NCI-H146 (cell line): ENCODE data around the gene NME4.
"Not testable (repeated sequence)": the region's sequence is repeated elsewhere in the genome, so short reads cannot be mapped to it uniquely, and the experiment has no call there.

ENCODE experiments used
- DNase-seq: peaks from one replicate; lab custom pipeline; 2025; lab: John Stamatoyannopoulos, UW

NME4 gene

DNA sequence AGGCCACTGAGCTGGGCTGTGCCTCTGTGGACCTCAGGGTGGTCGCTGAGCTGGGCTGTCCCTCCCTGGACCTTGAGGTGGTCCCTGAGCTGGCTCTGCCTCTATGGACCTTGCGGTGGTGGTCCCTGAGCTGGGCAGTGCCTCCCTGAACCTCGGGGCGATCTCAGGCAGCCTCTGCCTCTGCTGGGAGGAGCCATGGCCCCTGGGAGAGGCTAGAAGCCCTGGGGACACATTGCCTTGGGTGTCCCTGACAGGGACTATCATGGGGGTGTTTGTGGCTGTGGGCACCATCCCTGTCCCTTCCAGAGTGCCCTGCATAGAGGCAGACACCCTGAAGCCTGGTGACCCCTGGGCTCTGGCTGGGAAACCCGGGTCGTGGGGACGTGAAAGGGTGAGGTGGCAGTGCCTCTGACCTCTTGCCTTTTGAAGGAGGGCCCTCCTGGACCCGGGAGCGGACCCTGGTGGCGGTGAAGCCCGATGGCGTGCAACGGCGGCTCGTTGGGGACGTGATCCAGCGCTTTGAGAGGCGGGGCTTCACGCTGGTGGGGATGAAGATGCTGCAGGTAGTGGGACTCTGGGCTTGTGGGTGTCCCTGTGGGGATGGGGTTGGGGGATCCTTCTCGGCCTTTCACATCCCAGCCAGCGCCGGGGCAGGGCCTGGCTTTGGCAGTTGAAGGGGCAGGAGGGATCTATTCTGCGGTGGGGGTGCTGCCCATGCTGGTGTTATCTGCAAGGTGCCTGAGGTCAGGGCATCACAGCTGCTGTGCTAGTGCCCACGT lies 1.8 kb downstream of the NME4 start:
- DNase-seq: no peak

DNA sequence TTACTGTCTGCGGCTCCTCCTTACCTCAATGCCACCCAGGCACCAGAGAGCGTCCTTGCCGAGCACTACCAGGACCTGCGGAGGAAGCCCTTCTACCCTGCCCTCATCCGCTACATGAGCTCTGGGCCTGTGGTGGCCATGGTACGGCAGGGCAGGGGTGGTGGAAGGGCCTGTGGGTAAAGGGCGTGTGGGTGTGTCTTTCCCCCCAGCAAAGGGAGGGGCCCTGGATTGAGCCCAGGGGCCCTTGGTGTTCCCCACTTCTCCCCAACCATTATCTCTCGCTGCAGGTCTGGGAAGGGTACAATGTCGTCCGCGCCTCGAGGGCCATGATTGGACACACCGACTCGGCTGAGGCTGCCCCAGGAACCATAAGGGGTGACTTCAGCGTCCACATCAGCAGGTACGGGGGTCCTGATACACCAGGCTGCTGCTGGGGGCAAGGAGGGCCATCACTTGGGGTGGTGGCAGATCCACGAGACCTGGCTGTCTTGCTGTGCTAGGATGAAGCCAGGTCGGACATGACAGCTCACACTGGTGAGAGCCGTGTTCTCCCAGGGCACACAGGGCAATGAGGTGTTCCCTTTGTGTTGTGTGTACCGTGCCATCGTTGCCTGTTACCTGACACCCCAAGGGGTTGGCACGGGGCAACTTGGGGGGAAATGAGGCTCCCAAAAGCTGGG lies 2.5 kb downstream of the NME4 start:
- DNase-seq: no peak

DNA sequence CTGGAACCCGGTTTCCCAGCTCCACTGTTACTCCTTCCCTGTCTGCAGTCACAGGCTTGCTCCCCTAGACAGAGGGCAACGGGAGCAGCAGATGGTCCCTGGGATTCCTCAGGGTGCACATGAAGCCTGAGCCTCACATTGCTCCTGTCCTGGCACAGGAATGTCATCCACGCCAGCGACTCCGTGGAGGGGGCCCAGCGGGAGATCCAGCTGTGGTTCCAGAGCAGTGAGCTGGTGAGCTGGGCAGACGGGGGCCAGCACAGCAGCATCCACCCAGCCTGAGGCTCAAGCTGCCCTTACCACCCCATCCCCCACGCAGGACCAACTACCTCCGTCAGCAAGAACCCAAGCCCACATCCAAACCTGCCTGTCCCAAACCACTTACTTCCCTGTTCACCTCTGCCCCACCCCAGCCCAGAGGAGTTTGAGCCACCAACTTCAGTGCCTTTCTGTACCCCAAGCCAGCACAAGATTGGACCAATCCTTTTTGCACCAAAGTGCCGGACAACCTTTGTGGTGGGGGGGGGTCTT lies 3.1 kb downstream of the NME4 start:
- no peak for DNase-seq

DNA sequence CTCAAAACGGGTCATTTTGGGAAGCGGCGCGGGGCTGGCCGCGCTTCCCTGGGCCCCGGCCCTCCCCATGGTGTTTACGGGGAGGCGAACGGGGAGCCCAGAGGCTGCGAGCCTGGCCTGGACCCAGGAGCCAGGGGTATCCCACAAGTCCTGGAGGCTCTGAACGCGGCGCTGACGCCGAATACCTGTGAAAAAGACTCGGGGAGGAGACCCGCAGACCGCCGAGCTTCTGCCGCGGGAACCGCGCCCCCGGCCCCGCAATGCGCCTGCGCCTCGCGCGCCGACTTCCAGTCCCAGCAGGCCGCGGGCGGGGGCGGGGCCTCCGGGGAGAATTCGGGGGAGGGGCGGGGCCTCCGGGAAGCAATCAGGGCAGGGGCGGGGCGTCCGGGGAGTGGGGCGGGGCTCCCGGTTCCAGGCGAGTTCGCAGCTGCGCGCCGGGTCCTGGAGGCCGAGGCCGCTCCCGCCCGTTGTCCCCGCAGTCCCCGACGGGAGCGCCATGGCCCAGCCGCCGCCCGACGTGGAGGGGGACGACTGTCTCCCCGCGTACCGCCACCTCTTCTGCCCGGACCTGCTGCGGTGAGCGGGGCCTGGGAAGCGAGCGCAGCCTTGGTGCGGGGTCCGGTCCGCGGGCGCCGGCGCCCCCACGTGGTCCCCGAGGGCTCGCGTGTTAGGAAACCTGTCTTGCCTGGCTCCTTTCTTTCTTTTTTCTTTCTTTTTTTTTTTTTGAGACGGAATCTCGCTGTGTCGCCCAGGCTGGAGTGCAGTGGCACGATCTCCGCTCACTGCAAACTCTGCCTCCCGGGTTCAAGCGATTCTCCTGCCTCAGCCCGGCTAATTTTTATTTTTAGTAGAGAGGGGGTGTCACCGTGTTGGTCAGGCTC lies 4.7 kb downstream of the NME4 start, which contains the start of gene DECR2:
DECR2 (plus strand) TSS at position 418 of the 881 bp plus-strand sequence; CDS start at position 497, 79 bp downstream.
- peak; percentile 94 for DNase-seq

DNA sequence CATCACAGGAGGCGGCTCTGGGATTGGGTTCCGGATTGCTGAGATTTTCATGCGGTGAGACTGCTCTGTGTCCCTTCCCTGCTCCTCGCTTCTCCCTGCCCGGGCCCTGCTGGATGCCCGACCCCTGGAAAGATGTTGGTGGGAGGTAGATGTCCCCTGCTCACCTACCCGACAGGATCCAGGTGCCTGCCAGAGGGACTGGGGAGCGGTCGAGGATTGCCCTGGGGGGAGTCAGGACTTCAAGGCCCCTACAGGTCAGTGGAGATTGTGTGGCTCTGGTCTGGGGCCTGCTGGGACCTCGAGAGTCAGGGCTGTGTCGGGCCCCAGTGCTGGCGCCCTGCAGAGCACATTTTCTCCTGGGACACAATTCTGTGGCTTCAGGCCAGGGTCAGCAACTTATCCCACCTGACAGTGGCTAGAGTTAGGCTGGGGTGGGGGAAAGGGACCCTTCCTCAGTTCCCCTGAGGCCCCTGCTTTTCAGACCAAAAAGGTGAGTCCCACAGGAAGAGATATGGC lies 8.0 kb downstream of the NME4 start:
- DNase-seq: no peak

DNA sequence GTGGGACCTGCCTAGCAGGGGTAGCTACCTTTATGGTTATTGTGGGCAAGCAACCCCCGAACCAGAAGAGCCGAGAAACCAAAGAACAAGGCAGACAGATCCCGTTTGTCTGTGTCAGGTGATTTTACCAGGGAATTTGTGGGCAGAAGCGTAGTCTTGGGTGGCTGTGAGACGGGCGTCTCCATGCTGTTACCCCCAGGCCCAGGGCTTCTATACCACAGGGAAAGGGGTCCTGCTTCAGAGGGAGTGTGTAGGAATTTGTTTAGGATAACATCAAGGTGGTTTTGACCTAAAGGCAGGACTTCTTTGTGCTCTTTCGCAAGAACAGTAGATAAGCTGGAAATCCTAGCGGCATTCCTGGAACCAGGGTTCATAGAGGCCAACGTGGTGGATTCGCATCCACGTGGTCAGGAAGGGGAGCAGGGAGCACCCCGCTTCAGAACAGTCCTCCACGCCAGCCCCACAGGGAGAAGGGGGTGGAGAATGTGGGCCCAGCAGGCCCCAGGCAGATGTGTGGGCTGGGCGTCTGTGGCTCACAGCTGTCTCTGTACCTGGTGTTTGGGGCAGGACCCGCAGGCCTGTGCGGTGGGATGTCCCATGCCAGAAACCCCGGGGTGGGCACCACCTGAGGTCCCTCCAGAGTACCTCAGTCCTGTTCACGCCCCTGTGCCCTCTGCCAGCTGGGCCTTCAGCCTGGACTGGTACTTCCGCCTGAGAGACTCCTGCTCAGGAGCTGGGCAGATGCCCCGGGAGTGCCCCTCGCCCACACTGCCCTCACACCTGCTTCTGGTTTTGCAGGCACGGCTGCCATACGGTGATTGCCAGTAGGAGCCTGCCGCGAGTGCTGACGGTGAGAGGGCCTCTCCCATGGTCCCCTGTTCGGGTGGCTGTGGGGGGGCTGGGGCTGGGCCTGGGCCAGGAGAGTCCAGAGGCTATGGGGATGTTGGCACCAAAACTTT lies 8.8 kb downstream of the NME4 start:
- no peak for DNase-seq

DNA sequence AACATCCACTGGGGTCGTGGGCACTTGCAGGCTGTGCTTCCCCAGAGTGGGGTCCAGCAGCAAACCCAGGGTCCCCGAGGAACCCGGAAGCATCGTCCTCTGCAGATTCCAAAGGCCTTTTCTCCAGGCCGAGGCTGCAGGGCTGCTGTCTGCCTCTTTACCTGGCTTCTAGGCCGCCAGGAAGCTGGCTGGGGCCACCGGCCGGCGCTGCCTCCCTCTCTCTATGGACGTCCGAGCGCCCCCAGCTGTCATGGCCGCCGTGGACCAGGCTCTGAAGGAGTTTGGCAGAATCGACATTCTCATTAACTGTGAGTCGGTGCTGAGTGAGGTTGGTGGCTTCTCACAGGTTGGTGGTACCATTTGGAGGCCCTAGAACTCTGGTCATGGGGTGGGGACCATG lies 10.3 kb downstream of the NME4 start:
- no peak for DNase-seq

DNA sequence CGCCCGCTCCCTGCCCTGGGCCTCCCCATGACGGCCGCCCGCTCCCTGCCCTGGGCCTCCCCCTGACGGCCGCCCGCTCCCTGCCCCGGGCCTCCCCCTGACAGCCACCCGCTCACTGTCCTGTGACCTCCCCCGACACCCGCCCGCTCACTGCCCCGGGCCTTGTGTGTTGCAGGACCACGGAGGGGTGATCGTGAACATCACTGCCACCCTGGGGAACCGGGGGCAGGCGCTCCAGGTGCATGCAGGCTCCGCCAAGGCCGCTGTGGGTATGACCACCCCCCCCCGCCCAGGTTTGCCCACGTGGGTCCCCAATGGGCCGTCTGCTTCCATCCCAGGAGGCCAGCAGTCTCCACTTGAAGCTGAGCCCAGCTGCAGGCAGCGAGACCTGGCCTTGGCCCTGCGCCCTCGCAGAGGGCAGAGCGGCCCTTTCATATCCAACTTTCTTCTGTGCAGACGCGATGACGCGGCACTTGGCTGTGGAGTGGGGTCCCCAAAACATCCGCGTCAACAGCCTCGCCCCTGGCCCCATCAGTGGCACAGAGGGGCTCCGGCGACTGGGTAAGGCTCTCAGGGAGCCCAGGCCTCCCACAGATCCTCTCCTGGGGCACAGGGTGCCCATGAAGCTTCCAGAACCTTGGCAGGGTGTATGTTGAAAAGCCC lies 13.6 kb downstream of the NME4 start:
- no peak for DNase-seq

DNA sequence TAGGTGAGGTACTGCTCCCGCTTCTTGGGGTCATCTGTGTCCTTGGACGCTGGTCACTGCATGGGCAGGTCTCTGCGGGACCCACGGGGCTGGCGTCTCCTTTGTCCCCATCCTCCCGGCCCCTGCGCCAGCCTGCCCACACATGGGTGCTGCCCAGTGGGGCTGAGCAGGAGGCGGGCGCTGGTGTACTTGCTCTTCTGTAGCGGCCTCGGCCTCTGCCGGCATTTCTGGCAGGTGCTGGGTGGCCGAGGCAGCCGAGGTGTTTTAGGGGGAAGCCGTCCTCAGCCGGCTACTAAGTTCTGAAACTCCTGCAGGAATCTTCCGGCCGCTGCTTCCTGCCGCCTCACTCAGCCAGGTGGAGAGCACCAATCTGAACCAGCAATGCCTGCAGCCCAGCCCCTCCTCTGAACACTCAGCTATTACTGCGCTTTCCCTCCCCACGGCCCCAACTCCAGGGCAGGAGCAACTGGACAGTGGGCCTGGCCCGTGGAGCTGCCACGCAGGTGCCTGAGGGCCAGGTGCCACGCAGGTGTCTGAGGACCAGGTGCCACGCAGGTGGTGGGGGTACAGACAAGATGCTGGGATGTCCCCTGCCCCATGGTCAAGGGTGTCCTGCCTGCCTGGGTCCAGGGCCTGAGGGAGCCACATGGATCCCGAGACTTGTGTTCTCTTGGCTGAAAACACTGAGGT lies 14.7 kb downstream of the NME4 start:
- no peak for DNase-seq

DNA sequence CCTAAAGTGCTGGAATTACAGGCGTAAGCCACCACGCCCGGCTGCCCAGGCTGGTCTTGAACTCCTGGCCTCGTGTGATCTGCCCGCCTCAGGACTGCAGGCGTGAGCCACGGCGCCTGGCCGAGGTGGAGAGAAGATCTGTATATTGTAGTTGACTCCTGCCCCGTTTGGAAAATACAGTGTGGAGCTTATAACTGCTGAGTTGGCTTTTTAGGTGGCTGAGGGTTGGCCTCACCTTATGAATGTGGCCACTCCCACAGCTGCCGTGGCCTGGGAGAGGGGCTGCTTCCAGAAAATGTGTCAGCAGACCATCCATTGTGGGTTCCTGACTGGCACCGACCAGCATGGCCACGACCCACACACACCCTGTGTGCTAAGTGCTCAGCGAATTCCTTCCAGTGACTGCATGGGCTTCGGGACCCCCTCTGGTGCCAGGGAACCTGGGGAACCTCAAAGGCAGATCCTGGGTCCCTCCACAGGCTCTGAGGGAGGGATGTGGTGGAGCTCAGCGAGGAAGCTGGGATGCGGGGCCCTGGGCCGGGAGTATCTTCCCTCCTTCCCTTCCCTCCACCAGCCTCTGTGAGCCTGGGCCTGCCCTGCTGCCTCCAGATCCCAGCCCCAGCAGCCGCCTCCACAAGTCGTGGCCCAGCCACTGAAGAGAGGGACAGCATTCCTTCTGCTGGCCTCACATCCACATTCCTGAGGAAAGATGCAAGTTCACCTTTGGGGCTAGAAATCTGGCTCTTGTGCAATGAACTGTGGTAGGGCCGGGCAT lies 17.6 kb downstream of the NME4 start:
- no peak for DNase-seq

DNA sequence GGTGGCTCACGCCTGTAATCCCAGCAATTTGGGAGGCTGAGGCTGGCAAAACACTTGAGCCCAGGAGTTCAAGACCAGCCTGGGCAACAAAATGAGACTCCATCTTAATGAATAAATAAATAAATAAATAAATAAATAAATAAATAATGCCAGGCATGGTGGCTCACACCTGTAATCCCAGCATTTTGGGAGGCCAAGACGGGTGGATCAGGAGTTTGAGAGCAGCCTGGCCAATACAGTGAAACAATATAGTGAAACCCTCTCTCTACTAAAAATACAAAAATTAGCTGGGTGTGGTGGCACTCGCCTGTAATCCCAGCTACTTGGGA lies 18.1 kb downstream of the NME4 start:
- DNase-seq: not testable (repeated sequence)

DNA sequence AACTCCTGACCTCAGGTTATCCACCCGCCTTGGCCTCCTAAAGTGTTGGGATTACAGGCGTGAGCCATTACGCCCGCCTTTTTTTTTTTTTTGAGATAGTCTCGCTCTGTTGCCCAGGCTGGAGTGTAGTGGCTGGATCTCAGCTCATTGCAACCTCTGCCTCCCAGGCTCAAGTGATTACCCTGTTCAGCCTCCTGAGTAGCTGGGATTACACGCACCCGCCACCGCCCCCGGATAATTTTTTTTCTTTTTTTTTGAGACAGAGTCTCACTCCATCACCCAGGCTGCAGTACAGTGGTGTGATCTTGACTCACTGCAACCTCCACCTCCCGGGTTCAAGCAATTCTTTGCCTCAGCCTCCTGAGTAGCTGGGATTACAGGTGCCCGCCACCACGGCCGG lies 25.2 kb downstream of the NME4 start:
- DNase-seq: not testable (repeated sequence)

DNA sequence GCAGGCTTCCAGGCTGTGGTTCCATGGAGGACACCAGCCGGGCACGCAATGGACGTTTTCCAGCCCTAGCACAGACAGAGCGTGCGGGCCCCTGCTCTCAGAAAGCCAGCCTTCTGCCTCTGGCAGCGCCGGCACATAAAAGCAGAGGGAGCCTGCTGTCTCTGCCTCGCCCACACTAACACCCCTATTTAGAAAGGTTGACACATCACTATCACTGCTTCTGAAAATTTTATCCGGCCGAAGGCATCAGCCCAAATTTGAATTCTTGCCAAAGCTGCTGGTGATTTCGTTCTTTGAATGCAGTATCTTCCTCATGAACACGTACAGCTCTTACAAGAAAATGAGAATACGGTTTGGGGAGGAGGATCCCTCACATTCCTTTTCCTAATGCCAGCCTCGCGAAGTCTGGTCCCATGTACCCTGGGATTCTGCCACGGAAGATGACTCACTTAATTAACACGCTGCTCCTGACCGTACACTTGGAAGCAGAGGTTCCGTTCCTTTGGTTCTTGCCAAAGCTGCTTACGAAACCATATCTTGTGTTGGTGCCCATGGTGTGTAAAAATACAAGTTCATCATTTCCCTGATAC lies 27.1 kb downstream of the NME4 start:
- peak; percentile 29 for DNase-seq

DNA sequence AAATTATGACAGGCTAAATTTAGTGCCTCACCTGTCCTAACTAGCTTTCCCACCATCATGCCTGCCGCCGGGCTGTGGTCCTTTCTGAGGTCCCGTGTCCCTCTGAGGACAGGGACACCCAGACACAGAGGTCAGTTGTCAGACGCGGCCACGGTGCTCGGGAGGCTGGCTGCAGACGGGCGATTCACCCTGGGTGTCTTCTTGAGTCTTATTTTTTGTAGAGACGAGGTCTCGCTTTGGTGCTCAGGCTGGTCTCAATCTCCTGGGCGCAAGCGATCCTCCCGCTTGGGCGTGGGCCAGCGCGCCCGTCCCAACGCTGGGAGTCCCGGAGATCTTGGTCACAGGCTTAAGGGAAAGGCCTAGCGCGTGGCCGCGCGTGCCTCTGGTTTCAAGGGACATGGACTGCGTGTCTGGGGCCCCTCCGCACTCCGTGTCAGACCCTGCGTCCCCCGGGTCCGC lies 27.7 kb downstream of the NME4 start:
- peak; percentile 38 for DNase-seq

DNA sequence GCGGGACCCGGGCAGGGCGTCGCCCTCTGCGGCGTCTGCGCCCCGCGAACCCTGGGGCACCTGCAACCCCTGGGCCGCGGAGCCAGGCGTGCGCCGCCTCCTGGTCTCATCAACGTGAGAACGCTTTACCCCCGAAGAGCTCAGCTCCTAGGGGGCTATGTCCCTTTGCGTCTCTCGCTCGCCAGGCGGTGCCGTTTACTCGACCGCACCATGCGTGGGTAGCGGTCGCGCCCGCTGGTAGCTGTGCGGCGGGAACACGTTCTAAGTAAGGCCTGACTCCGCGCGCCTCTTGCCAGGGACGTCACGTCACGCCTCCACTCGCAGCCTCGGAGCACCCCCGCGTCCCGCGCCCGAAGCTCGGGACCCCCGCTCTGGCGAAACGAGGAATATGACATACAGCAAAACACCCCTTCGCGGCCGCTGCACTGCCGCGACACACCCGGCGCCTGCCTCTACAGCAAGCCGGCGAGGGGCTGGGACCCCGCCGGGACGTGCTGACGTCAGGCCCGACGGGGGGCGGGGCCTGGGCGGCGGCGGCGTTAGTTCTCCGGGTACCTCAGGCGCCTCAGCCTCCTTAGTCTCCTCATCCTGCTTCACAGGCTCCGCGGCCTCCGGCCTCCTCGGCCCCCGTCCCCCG lies 28.2 kb downstream of the NME4 start, which contains the start of gene RAB11FIP3:
RAB11FIP3 (plus strand) TSS at position 568 of the 637 bp plus-strand sequence. CDS start 358 bp downstream, outside the sequence.
- peak; percentile 92 for DNase-seq

DNA sequence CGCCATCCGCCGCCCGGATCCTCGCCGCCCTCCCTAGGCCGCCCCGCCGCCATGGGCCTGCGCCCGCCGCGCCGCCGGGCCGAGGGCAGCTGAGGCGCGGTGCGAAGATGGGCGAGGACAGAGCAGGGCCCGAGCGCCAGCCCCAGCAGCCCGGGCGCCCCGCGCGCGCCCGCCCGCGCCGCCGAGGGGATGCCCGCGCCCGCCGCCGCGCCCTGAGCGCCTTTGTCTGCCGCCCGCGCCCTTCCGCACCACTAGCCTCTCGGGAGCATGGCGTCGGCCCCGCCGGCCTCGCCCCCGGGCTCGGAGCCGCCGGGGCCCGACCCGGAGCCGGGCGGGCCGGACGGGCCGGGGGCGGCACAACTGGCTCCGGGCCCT lies 28.7 kb downstream of the NME4 start:
- peak; percentile 62 for DNase-seq

DNA sequence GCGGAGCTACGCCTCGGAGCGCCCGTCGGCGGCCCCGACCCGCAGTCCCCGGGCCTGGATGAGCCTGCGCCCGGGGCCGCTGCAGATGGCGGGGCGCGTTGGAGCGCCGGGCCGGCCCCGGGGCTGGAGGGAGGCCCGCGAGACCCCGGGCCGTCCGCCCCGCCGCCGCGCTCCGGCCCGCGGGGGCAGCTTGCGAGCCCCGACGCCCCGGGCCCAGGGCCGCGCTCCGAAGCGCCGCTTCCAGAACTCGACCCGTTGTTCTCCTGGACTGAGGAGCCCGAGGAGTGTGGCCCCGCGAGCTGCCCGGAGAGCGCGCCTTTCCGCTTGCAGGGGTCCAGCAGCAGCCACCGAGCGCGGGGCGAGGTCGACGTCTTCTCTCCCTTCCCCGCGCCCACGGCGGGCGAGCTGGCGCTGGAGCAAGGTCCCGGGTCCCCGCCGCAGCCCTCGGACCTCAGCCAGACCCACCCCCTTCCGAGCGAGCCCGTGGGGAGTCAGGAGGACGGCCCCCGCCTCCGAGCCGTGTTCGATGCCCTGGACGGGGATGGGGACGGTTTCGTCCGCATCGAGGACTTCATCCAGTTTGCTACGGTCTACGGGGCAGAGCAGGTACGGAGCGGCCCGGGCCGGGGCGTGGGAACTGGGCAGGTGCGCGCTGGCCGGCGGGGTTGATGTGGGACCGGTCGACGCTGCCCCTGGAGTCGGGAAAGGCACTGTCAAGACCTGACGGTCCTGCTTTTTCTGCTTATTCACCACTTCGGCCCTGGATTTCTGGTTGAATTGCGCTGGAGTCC lies 29.3 kb downstream of the NME4 start:
- DNase-seq: peak; percentile 37
